Mononuclear cell (primary cell): ENCODE results near the gene KLHDC10. TPM values are rescaled to one million over a fixed set of nuclear protein-coding genes. Genes with fewer than 3 reads are reported as not detected.

Experiments used
- H3K27me3 ChIP-seq: 2 replicates; pipeline ENCODE4 v1.6.0; 2011; ENCODE audit warnings: low read length, control low read depth; ENCODE audit not compliant: insufficient read depth
- H3K4me1 ChIP-seq: 2 replicates; pipeline ENCODE4 v1.5.1; 2011; ENCODE audit warnings: mild to moderate bottlenecking, low read length, control low read depth; ENCODE audit not compliant: insufficient read depth
- H3K4me3 ChIP-seq: 2 replicates; pipeline ENCODE4 v1.5.1; 2011; ENCODE audit warnings: mild to moderate bottlenecking, low read length, moderate library complexity
- H3K9me3 ChIP-seq: 2 replicates; pipeline ENCODE4 v1.5.1; 2011; ENCODE audit warnings: low read depth, mild to moderate bottlenecking, control low read depth, low read length
- total RNA-seq: library from RNA; depleted of rRNA; stranded (reverse); fragments of >200 nt; gene quantifications from one replicate; pipeline ENCODE4 v1.2.3, GENCODE V29; 2012

KLHDC10 gene
- total RNA-seq, 1 donor = 12.4 TPM

DNA sequence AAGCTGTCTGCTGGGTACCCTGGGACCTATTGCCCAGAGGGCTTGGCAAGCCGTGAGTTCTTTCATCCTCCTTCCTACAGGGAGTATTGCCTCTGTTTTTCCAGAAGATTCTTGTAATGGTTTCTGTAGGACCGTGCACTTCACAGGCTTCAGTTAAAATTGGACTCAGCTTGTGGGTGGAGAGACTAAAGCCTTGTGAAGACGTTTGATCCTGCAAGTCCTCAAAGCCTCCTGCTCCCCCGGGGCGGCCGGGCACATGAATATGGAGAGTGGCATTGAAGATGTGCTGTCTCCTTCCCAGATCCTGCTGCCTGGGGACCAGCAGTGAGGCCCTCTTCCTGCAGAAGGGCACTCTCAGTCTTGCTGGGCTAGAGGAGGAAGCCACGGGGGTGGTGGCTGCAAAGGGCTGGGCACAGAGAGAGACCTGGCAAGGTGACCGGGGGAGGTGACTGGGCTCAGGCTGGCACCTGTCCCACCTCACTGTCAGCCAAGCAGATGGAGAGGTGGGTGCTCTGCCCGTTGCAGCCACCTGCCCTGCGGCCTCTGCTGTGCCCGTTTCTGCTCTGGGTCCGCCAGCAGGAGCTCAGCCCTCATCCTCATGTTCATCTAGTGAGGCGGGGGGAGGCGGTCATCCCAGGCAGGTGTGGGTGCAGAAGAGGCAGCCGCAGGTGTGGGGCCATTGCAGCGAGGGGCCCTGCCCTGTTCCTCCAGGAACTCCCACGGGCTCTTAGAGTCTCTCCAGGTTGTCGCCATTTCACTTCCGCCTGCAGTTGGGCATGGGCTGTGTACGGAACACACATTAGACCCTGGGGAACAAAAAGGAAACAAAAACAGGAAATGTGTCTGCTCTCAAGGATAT is 79.2 kb downstream of the KLHDC10 start:
- Histone ChIP-seq H3K4me1 (no peaks in the 10 kb centered on the region), H3K27me3 (no peaks in the 10 kb centered on the region), H3K9me3 (no peaks in the 10 kb centered on the region), H3K4me3 (no peak overlapping the region)

GRCh38 chr7:130150587-130150986 is 80.3 kb downstream of the KLHDC10 start:
- Histone ChIP-seq H3K4me3 (no peak overlapping the region), H3K9me3 (no peaks in the 10 kb centered on the region), H3K4me1 (no peaks in the 10 kb centered on the region), H3K27me3 (no peaks in the 10 kb centered on the region)

- Histone ChIP-seq H3K4me1 (no peaks in the 10 kb centered on the region), H3K9me3 (no peaks in the 10 kb centered on the region), H3K4me3 (no peak overlapping the region), H3K27me3 (no peaks in the 10 kb centered on the region)
Measured at GRCh38 chr7:130151591-130152492, 81.5 kb downstream of the KLHDC10 start.

- H3K27me3 ChIP-seq = no peaks in the 10 kb centered on the region
- no peak overlapping the region for H3K4me3 ChIP-seq
- no peaks in the 10 kb centered on the region for H3K4me1 ChIP-seq
- no peaks in the 10 kb centered on the region for H3K9me3 ChIP-seq
Measured at GRCh38 chr7:130152493-130153210, 82.3 kb downstream of the KLHDC10 start.

GRCh38 chr7:130153211-130153908 is 83.0 kb downstream of the KLHDC10 start:
- Histone ChIP-seq H3K4me3 (no peak overlapping the region), H3K4me1 (no peaks in the 10 kb centered on the region), H3K9me3 (no peaks in the 10 kb centered on the region), H3K27me3 (no peaks in the 10 kb centered on the region)

- no peaks in the 10 kb centered on the region for H3K27me3 ChIP-seq
- H3K4me1 ChIP-seq = no peaks in the 10 kb centered on the region
- no peaks in the 10 kb centered on the region for H3K9me3 ChIP-seq
- H3K4me3 ChIP-seq = no peak overlapping the region
Measured at GRCh38 chr7:130154131-130154500, 83.8 kb downstream of the KLHDC10 start.

- no peaks in the 10 kb centered on the region for H3K9me3 ChIP-seq
- no peaks in the 10 kb centered on the region for H3K4me1 ChIP-seq
- H3K4me3 ChIP-seq = no peak overlapping the region
- H3K27me3 ChIP-seq = no peaks in the 10 kb centered on the region
Measured at GRCh38 chr7:130154501-130155317, 84.4 kb downstream of the KLHDC10 start.

GRCh38 chr7:130156140-130156539 is 85.8 kb downstream of the KLHDC10 start:
- H3K4me1 ChIP-seq = no peaks in the 10 kb centered on the region
- no peaks in the 10 kb centered on the region for H3K9me3 ChIP-seq
- H3K27me3 ChIP-seq = no peaks in the 10 kb centered on the region
- H3K4me3 ChIP-seq = no peak overlapping the region

DNA sequence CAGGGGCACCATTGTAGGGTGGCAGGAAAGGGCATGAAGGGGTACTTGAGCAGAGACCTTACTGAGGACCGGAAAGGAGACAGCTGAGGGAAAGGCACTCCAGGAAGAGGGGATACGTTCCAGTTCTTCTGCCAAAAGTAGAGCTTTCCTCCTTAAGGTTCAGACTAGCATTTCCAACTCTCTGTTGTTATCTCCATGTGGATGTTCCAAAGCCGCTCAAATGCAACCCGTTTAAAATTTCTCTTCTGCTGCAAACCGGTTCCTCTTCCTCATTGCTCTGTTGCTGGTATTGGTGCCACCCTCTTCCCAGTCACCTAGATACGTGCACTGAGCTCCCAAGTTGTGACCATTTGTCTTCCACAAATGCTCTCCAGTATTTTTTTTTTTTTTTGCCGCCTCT is 87.4 kb downstream of the KLHDC10 start:
- Histone ChIP-seq H3K9me3 (no peaks in the 10 kb centered on the region), H3K4me3 (no peak overlapping the region), H3K27me3 (no peaks in the 10 kb centered on the region), H3K4me1 (no peaks in the 10 kb centered on the region)

DNA sequence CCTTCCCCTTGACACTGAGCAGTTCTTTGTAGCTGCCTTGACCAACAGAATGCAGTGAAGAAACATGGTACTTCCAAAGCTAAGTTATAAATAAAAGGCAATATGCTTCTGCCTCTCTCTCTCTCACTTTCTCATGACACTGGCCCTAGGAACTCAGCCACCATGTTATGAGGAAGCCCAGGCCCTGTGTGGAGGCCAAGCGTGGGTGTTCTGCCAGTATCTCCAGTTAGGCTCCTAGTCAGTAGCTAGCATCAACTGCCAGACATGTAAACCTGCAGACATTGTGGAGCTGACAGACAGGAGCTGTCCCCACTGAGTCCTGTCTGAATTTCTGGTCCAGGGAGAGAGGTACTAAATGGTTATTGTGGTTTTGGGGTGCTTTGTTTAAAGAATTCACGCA is 89.7 kb downstream of the KLHDC10 start:
- Histone ChIP-seq H3K27me3 (no peaks in the 10 kb centered on the region), H3K9me3 (no peaks in the 10 kb centered on the region), H3K4me1 (no peaks in the 10 kb centered on the region)

GRCh38 chr7:130160455-130160854 is 90.1 kb downstream of the KLHDC10 start:
- no peak overlapping the region for H3K4me3 ChIP-seq
- no peaks in the 10 kb centered on the region for H3K4me1 ChIP-seq
- no peaks in the 10 kb centered on the region for H3K27me3 ChIP-seq
- H3K9me3 ChIP-seq = no peaks in the 10 kb centered on the region

More for the DNA sequence above, 89.7 kb downstream of the KLHDC10 start:
- no peak overlapping the region for H3K4me3 ChIP-seq

DNA sequence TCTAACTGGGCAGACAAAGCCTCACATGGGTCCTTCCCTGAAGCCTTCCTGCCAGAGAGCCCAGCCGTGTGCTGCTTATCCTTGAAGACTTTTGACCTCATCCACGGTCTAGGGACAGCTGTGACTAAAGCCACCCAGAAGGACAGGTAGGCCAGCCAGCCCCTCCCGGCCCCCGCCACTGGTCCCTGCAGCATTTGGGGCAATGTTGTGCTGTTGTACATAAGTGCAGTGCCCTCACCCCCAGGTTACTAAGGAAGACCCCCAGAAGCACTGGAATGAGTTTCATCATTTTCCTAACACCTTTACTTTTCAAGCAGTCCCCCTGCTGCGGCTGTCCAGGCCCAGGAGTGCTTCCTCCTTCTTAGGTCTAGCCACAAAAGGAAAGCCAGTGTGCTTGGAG is 91.9 kb downstream of the KLHDC10 start:
- no peaks in the 10 kb centered on the region for H3K27me3 ChIP-seq
- H3K4me1 ChIP-seq = no peaks in the 10 kb centered on the region
- no peak overlapping the region for H3K4me3 ChIP-seq
- no peaks in the 10 kb centered on the region for H3K9me3 ChIP-seq

- Histone ChIP-seq H3K9me3 (no peaks in the 10 kb centered on the region), H3K4me3 (no peak overlapping the region), H3K4me1 (no peaks in the 10 kb centered on the region), H3K27me3 (no peaks in the 10 kb centered on the region)
Measured at GRCh38 chr7:130174237-130174959, 104.1 kb downstream of the KLHDC10 start.
